T-helper 1 cell treated with Interleukin-12 subunit alpha and Interleukin-12 subunit beta and Interleukin-4 antibody, amounts not matched to agents 30 μg/mL and 1 μg/mL, for 36 hours (primary cell): Measurements from ENCODE around the gene RHOJ.

Experiments
- H3K27ac Mint-ChIP-seq: one replicate; pipeline ENCODE4 v1.8.0; 2021; ENCODE audit warnings: mild to moderate bottlenecking, mixed read lengths
- H3K27me3 Mint-ChIP-seq: one replicate; pipeline ENCODE4 v1.8.0; 2021; ENCODE audit warnings: low read depth, mixed read lengths
- H3K36me3 Mint-ChIP-seq: one replicate; pipeline ENCODE4 v1.8.0; 2021; ENCODE audit warnings: low read depth, mixed read lengths
- H3K4me1 Mint-ChIP-seq: one replicate; pipeline ENCODE4 v1.8.0; 2021; ENCODE audit warnings: low read depth, mixed read lengths
- H3K4me3 Mint-ChIP-seq: one replicate; pipeline ENCODE4 v1.8.0; 2021; ENCODE audit warnings: mild to moderate bottlenecking, moderate library complexity, mixed read lengths
- H3K9me3 Mint-ChIP-seq: one replicate; pipeline ENCODE4 v1.8.0; 2021; ENCODE audit warnings: mixed read lengths

Gene RHOJ

GRCh38 chr14:63223596-63223995 lies 19.4 kb downstream of the RHOJ start:
- H3K4me3 Mint-ChIP-seq: no peak overlapping the region
- H3K9me3 Mint-ChIP-seq: no peaks in the 10 kb centered on the region
- H3K27ac Mint-ChIP-seq: no peak overlapping the region
- no peaks in the 10 kb centered on the region for H3K36me3 Mint-ChIP-seq
- no peaks in the 10 kb centered on the region for H3K27me3 Mint-ChIP-seq
- no peaks in the 10 kb centered on the region for H3K4me1 Mint-ChIP-seq

- Mint-ChIP-seq H3K27ac (no peak overlapping the region), H3K4me3 (no peak overlapping the region), H3K9me3 (no peaks in the 10 kb centered on the region), H3K27me3 (no peaks in the 10 kb centered on the region), H3K36me3 (no peaks in the 10 kb centered on the region), H3K4me1 (no peaks in the 10 kb centered on the region)
Measured at GRCh38 chr14:63224196-63224595, 20.0 kb downstream of the RHOJ start.

GRCh38 chr14:63228217-63228616 lies 24.0 kb downstream of the RHOJ start:
- Mint-ChIP-seq H3K27me3 (peaks cover 3% of the 10 kb centered on the region), H3K27ac (no peak overlapping the region), H3K4me3 (no peak overlapping the region), H3K36me3 (no peaks in the 10 kb centered on the region), H3K4me1 (no peaks in the 10 kb centered on the region), H3K9me3 (no peaks in the 10 kb centered on the region)

GRCh38 chr14:63229330-63230059 lies 25.3 kb downstream of the RHOJ start:
- Mint-ChIP-seq H3K27ac (no peak overlapping the region), H3K27me3 (peaks cover 3% of the 10 kb centered on the region), H3K4me1 (no peaks in the 10 kb centered on the region), H3K36me3 (no peaks in the 10 kb centered on the region), H3K9me3 (no peaks in the 10 kb centered on the region), H3K4me3 (no peak overlapping the region)

- Mint-ChIP-seq H3K4me3 (no peak overlapping the region), H3K36me3 (no peaks in the 10 kb centered on the region), H3K4me1 (no peaks in the 10 kb centered on the region), H3K27me3 (peaks cover 3% of the 10 kb centered on the region), H3K9me3 (no peaks in the 10 kb centered on the region), H3K27ac (no peak overlapping the region)
Measured at GRCh38 chr14:63231766-63232165, 27.5 kb downstream of the RHOJ start.

GRCh38 chr14:63237791-63238190 lies 33.5 kb downstream of the RHOJ start:
- no peaks in the 10 kb centered on the region for H3K9me3 Mint-ChIP-seq
- H3K4me3 Mint-ChIP-seq: no peak overlapping the region
- H3K4me1 Mint-ChIP-seq: no peaks in the 10 kb centered on the region
- no peak overlapping the region for H3K27ac Mint-ChIP-seq
- H3K36me3 Mint-ChIP-seq: no peaks in the 10 kb centered on the region
- peaks cover 6% of the 10 kb centered on the region for H3K27me3 Mint-ChIP-seq

GRCh38 chr14:63240221-63240620 lies 36.0 kb downstream of the RHOJ start:
- H3K36me3 Mint-ChIP-seq: no peaks in the 10 kb centered on the region
- no peaks in the 10 kb centered on the region for H3K4me1 Mint-ChIP-seq
- H3K9me3 Mint-ChIP-seq: no peaks in the 10 kb centered on the region
- no peak overlapping the region for H3K27ac Mint-ChIP-seq
- no peak overlapping the region for H3K4me3 Mint-ChIP-seq
- peaks cover 6% of the 10 kb centered on the region for H3K27me3 Mint-ChIP-seq

- no peak overlapping the region for H3K27ac Mint-ChIP-seq
Measured at GRCh38 chr14:63241096-63241495, 36.9 kb downstream of the RHOJ start.

GRCh38 chr14:63243646-63244045 lies 39.4 kb downstream of the RHOJ start:
- no peaks in the 10 kb centered on the region for H3K4me1 Mint-ChIP-seq
- no peaks in the 10 kb centered on the region for H3K36me3 Mint-ChIP-seq
- H3K27me3 Mint-ChIP-seq: peaks cover 9% of the 10 kb centered on the region
- no peaks in the 10 kb centered on the region for H3K9me3 Mint-ChIP-seq
- H3K4me3 Mint-ChIP-seq: no peak overlapping the region
- no peak overlapping the region for H3K27ac Mint-ChIP-seq

More at GRCh38 chr14:63241096-63241495, 36.9 kb downstream of the RHOJ start:
- peaks cover 6% of the 10 kb centered on the region for H3K27me3 Mint-ChIP-seq
- H3K9me3 Mint-ChIP-seq: no peaks in the 10 kb centered on the region
- H3K4me1 Mint-ChIP-seq: no peaks in the 10 kb centered on the region
- H3K4me3 Mint-ChIP-seq: no peak overlapping the region
- no peaks in the 10 kb centered on the region for H3K36me3 Mint-ChIP-seq

GRCh38 chr14:63245893-63246292 lies 41.6 kb downstream of the RHOJ start:
- no peaks in the 10 kb centered on the region for H3K4me1 Mint-ChIP-seq
- H3K36me3 Mint-ChIP-seq: no peaks in the 10 kb centered on the region
- peaks cover 6% of the 10 kb centered on the region for H3K27me3 Mint-ChIP-seq
- no peak overlapping the region for H3K27ac Mint-ChIP-seq
- no peaks in the 10 kb centered on the region for H3K9me3 Mint-ChIP-seq
- no peak overlapping the region for H3K4me3 Mint-ChIP-seq

GRCh38 chr14:63248211-63248610 lies 44.0 kb downstream of the RHOJ start:
- no peaks in the 10 kb centered on the region for H3K36me3 Mint-ChIP-seq
- no peak overlapping the region for H3K4me3 Mint-ChIP-seq
- H3K4me1 Mint-ChIP-seq: no peaks in the 10 kb centered on the region

GRCh38 chr14:63249092-63249491 lies 44.8 kb downstream of the RHOJ start:
- Mint-ChIP-seq H3K36me3 (no peaks in the 10 kb centered on the region), H3K4me3 (no peak overlapping the region), H3K9me3 (no peaks in the 10 kb centered on the region), H3K27ac (no peak overlapping the region), H3K4me1 (no peaks in the 10 kb centered on the region), H3K27me3 (peaks cover 3% of the 10 kb centered on the region)

More at GRCh38 chr14:63248211-63248610, 44.0 kb downstream of the RHOJ start:
- no peaks in the 10 kb centered on the region for H3K9me3 Mint-ChIP-seq
- H3K27ac Mint-ChIP-seq: no peak overlapping the region
- peaks cover 3% of the 10 kb centered on the region for H3K27me3 Mint-ChIP-seq

- peaks cover 2% of the 10 kb centered on the region for H3K27me3 Mint-ChIP-seq
- H3K9me3 Mint-ChIP-seq: no peaks in the 10 kb centered on the region
- H3K27ac Mint-ChIP-seq: no peak overlapping the region
- H3K4me3 Mint-ChIP-seq: no peak overlapping the region
- H3K4me1 Mint-ChIP-seq: no peaks in the 10 kb centered on the region
- no peaks in the 10 kb centered on the region for H3K36me3 Mint-ChIP-seq
Measured at GRCh38 chr14:63257299-63257698, 53.1 kb downstream of the RHOJ start.

GRCh38 chr14:63262446-63262845 lies 58.2 kb downstream of the RHOJ start:
- Mint-ChIP-seq H3K27ac (no peak overlapping the region), H3K36me3 (no peaks in the 10 kb centered on the region), H3K4me1 (no peaks in the 10 kb centered on the region), H3K9me3 (no peaks in the 10 kb centered on the region), H3K27me3 (peaks cover 14% of the 10 kb centered on the region), H3K4me3 (no peak overlapping the region)

GRCh38 chr14:63266106-63266505 lies 61.9 kb downstream of the RHOJ start:
- H3K36me3 Mint-ChIP-seq: no peaks in the 10 kb centered on the region
- H3K27ac Mint-ChIP-seq: no peak overlapping the region
- peaks cover 15% of the 10 kb centered on the region for H3K27me3 Mint-ChIP-seq
- H3K4me1 Mint-ChIP-seq: no peaks in the 10 kb centered on the region
- no peaks in the 10 kb centered on the region for H3K9me3 Mint-ChIP-seq
- no peak overlapping the region for H3K4me3 Mint-ChIP-seq

- no peak overlapping the region for H3K4me3 Mint-ChIP-seq
- no peaks in the 10 kb centered on the region for H3K9me3 Mint-ChIP-seq
- H3K27ac Mint-ChIP-seq: no peak overlapping the region
- no peaks in the 10 kb centered on the region for H3K4me1 Mint-ChIP-seq
- H3K36me3 Mint-ChIP-seq: no peaks in the 10 kb centered on the region
- peaks cover 15% of the 10 kb centered on the region for H3K27me3 Mint-ChIP-seq
Measured at GRCh38 chr14:63267171-63267570, 62.9 kb downstream of the RHOJ start.
